UCSD-AML1 (cell line): ENCODE measurements around the gene MESP2.

Source experiments
- DNase-seq: peaks from one replicate; lab custom pipeline; 2025; ENCODE audit not compliant: unreplicated experiment; lab: John Stamatoyannopoulos, UW

Gene MESP2

GRCh38 chr15:89755701-89756100 lies 20.4 kb upstream of the MESP2 start:
- DNase-seq = no peak

GRCh38 chr15:89756897-89757296 lies 19.2 kb upstream of the MESP2 start:
- DNase-seq = no peak

GRCh38 chr15:89758283-89758682 lies 17.8 kb upstream of the MESP2 start:
- DNase-seq = no peak

GRCh38 chr15:89758981-89759380 lies 17.2 kb upstream of the MESP2 start:
- DNase-seq = no peak

GRCh38 chr15:89759835-89760234 lies 16.3 kb upstream of the MESP2 start:
- no peak for DNase-seq

- DNase-seq = peak; percentile 85
Observed at GRCh38 chr15:89760303-89761008, 15.7 kb upstream of the MESP2 start.

- DNase-seq = no peak
Observed at GRCh38 chr15:89761009-89761831, 14.9 kb upstream of the MESP2 start.

GRCh38 chr15:89761929-89762328 lies 14.2 kb upstream of the MESP2 start:
- DNase-seq = no peak

GRCh38 chr15:89765694-89766093 lies 10.4 kb upstream of the MESP2 start:
- no peak for DNase-seq

GRCh38 chr15:89766357-89767311 lies 9.5 kb upstream of the MESP2 start:
- DNase-seq = no peak

GRCh38 chr15:89767411-89767915 lies 8.7 kb upstream of the MESP2 start:
- DNase-seq = no peak

- DNase-seq = no peak
Observed at GRCh38 chr15:89768071-89768500, 8.0 kb upstream of the MESP2 start.

- DNase-seq = no peak
Observed at GRCh38 chr15:89769366-89769765, 6.8 kb upstream of the MESP2 start.

GRCh38 chr15:89770041-89770440 lies 6.1 kb upstream of the MESP2 start:
- no peak for DNase-seq

- DNase-seq = no peak
Observed at GRCh38 chr15:89772932-89773583, 3.1 kb upstream of the MESP2 start.

- no peak for DNase-seq
Observed at GRCh38 chr15:89774492-89774891, 1.6 kb upstream of the MESP2 start.

- DNase-seq = no peak
Observed at GRCh38 chr15:89775815-89776214, 317 bp upstream of the MESP2 start.

GRCh38 chr15:89777073-89777751 lies 1.1 kb downstream of the MESP2 start:
- no peak for DNase-seq

- DNase-seq = no peak
Observed at GRCh38 chr15:89777782-89778380, 1.7 kb downstream of the MESP2 start.

GRCh38 chr15:89778861-89779260 lies 2.7 kb downstream of the MESP2 start:
- no peak for DNase-seq
